Measurements from ENCODE around the gene GALM.
"Not testable (repeated sequence)": the region's sequence is repeated elsewhere in the genome, so short reads cannot be mapped to it uniquely, and the experiment has no call there.

The GALM gene

GRCh38 chr2:38700881-38701458 is 35.1 kb downstream of the GALM start:
- intact Hi-C loops (cut with DNase I): no loop called here
- no peak for DNase-seq

- intact Hi-C loops (cut with DNase I): no loop called here
- no peak for DNase-seq
These were observed 35.6 kb downstream of the GALM start for GRCh38 chr2:38701542-38701941.

GRCh38 chr2:38702413-38702812 is 36.5 kb downstream of the GALM start:
- DNase-seq: no peak
- intact Hi-C loops (cut with DNase I): no loop called here

GRCh38 chr2:38703336-38703735 is 37.4 kb downstream of the GALM start:
- DNase-seq; intact Hi-C loops (cut with DNase I): not testable (repeated sequence)

- DNase-seq: no peak
- intact Hi-C loops (cut with DNase I): no loop called here
These were observed 38.8 kb downstream of the GALM start for GRCh38 chr2:38704664-38705063.

GRCh38 chr2:38706846-38707345 is 41.0 kb downstream of the GALM start:
- intact Hi-C loops (cut with DNase I): no loop called here
- no peak for DNase-seq

- intact Hi-C loops (cut with DNase I); DNase-seq: not testable (repeated sequence)
These were observed 42.6 kb downstream of the GALM start for GRCh38 chr2:38708491-38708890.

- intact Hi-C loops (cut with DNase I): no loop called here
- DNase-seq: no peak
These were observed 43.1 kb downstream of the GALM start for GRCh38 chr2:38708900-38709566.

GRCh38 chr2:38709567-38710194 is 43.8 kb downstream of the GALM start:
- intact Hi-C loops (cut with DNase I): no loop called here
- no peak for DNase-seq

- intact Hi-C loops (cut with DNase I): no loop called here
These were observed 45.6 kb downstream of the GALM start for GRCh38 chr2:38711558-38711957.

GRCh38 chr2:38712413-38712812 is 46.5 kb downstream of the GALM start:
- intact Hi-C loops (cut with DNase I): no loop called here
- peak in 1 of 42 donors; percentile 4 for DNase-seq

More at GRCh38 chr2:38711558-38711957, 45.6 kb downstream of the GALM start:
- DNase-seq: no peak

- intact Hi-C loops (cut with DNase I): no loop called here
- DNase-seq: no peak
These were observed 47.0 kb downstream of the GALM start for GRCh38 chr2:38712871-38713270.

GRCh38 chr2:38713338-38713737 is 47.4 kb downstream of the GALM start:
- DNase-seq: no peak
- intact Hi-C loops (cut with DNase I): no loop called here

GRCh38 chr2:38714941-38715340 is 49.0 kb downstream of the GALM start:
- intact Hi-C loops (cut with DNase I); DNase-seq: not testable (repeated sequence)

GRCh38 chr2:38716185-38716584 is 50.3 kb downstream of the GALM start:
- DNase-seq: peak in 1 of 42 donors; percentile 7
- intact Hi-C loops (cut with DNase I): no loop called here

GRCh38 chr2:38718601-38719000 is 52.7 kb downstream of the GALM start:
- intact Hi-C loops (cut with DNase I): no loop called here
- DNase-seq: no peak

- DNase-seq: peak in 1 of 42 donors; percentile 23
- intact Hi-C loops (cut with DNase I): no loop called here
These were observed 53.8 kb downstream of the GALM start for GRCh38 chr2:38719706-38720105.

- intact Hi-C loops (cut with DNase I): no loop called here
- peak in 25 of 42 donors; percentile 12 to 73 (median 42) for DNase-seq
These were observed 54.8 kb downstream of the GALM start for GRCh38 chr2:38720613-38721241.

GRCh38 chr2:38722271-38723061 is 56.6 kb downstream of the GALM start:
- peak in 3 of 42 donors; percentile 13 to 38 (median 24) for DNase-seq
- intact Hi-C loops (cut with DNase I): no loop called here
